GM21423 (cell line): ENCODE results near the gene NUP214.
"Not testable (repeated sequence)": the region's sequence is repeated elsewhere in the genome, so short reads cannot be mapped to it uniquely, and the experiment has no call there.

ENCODE experiments used
- ATAC-seq: cut with Tn5 transposase; IDR thresholded peaks from one replicate; pipeline ENCODE4 v1.9.1; 2021; ENCODE audit warnings: mild to moderate bottlenecking, moderate library complexity; ENCODE audit not compliant: unreplicated experiment

The NUP214 gene

DNA sequence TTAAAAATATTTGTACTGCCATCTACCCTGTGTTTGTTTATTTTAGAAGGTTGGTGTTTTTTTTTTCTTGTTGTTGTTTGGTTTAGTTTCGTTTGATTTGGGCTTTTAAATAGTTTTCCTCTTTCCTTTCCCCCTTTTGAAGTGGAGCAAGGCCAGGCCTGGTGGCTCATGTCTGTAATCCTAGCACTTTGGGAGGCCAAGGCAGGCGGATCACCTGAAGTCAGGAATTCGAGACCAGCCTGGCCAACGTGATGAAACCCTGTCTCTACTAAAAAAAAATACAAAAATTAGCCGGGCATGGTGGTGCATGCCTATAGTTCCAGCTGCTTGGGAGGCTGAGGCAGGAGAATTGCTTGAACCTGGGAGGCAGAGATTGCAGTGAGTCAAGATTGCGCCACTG lies 65.6 kb downstream of the NUP214 start:
- not testable (repeated sequence) for ATAC-seq

DNA sequence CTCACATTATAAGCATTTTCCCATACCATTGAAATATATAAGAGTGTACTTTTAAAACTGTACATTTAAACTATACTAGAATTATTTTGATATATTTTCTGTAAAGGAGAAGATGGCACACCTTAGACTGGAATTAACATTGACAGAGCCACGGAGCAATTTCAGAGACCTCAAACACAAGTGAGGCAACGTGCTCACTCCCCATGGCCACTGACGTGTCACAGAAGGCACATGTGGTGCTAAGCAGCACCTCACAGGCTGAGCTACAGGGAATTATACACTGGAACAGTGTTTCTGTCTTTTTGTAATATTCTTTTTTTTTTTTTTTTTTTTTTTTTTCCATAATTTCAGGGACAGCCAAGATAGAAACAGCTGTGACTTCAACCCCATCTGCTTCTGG lies 66.5 kb downstream of the NUP214 start:
- ATAC-seq = no peak

- no peak for ATAC-seq
Measured at GRCh38 chr9:131193051-131193450, 67.7 kb downstream of the NUP214 start.

DNA sequence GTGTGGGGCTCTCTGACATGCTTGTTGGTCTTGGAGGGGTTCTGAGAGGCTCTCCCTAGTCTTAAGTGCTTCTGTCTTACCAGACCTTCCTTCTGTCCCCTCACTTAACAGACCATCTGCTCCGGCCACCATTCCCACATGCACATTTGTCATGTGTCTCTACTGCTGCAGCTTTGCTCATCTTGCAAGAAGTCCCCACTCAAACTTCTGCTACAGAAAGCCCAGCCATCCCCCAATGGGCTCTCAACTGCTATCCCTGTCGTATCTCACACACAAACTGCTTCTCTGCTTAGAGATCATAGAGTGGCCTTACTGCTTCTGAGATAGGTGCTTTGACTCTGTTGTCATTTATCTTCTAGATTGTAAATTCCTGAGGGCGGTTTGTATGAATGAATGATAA lies 69.4 kb downstream of the NUP214 start:
- no peak for ATAC-seq

GRCh38 chr9:131197160-131197911 lies 72.0 kb downstream of the NUP214 start:
- no peak for ATAC-seq

GRCh38 chr9:131198041-131198715 lies 72.8 kb downstream of the NUP214 start:
- ATAC-seq = no peak

- ATAC-seq = no peak
Measured at GRCh38 chr9:131201856-131202255, 76.5 kb downstream of the NUP214 start.

GRCh38 chr9:131203431-131204218 lies 78.2 kb downstream of the NUP214 start:
- ATAC-seq = no peak

- no peak for ATAC-seq
Measured at GRCh38 chr9:131204285-131204684, 78.9 kb downstream of the NUP214 start.

GRCh38 chr9:131206495-131206894 lies 81.1 kb downstream of the NUP214 start:
- no peak for ATAC-seq

DNA sequence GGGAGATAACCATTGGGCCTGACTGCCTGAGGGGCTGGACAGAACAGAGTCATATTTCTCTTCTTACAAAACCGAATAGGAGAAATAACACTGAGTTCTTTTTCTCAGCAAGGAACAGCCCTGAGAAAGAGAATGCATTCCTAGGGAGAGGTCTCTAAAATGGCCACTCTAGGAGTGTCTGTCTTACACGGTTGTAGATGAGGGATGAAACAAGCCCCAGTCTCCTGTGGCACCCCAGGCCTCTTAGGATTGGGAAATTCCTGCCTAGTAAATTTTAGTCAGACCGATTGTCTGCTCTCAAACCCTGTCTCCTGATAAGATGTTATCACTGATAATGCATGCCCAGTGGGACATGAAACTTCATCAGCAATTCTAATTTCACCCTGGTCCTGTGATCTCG lies 86.5 kb downstream of the NUP214 start:
- not testable (repeated sequence) for ATAC-seq

GRCh38 chr9:131214286-131214856 lies 89.0 kb downstream of the NUP214 start:
- ATAC-seq = no peak

DNA sequence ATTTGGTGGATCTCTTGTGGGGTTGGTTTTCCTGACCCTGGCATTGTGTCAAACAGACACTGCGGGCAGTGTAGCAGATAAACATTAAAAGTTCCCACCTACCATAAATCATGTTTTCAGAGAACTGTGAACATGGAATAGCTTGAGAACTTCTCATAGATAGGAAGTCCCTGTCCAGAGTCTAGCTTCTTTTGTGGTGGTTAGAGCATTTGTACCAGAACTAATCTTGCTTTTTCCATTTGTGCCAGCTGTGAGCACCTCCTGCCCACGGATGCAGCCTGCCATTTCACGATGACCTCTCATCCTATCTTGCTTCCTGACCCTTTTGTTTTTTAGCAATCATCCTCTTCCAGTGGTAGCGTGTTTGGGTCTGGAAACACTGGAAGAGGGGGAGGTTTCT lies 89.5 kb downstream of the NUP214 start:
- no peak for ATAC-seq

- ATAC-seq = no peak
Measured at GRCh38 chr9:131216806-131217205, 91.4 kb downstream of the NUP214 start.

GRCh38 chr9:131217331-131218031 lies 92.1 kb downstream of the NUP214 start:
- ATAC-seq = no peak

GRCh38 chr9:131218370-131218769 lies 93.0 kb downstream of the NUP214 start:
- ATAC-seq = no peak

GRCh38 chr9:131220485-131220884 lies 95.1 kb downstream of the NUP214 start:
- ATAC-seq = no peak

- ATAC-seq = no peak
Measured at GRCh38 chr9:131222460-131222859, 97.1 kb downstream of the NUP214 start.

DNA sequence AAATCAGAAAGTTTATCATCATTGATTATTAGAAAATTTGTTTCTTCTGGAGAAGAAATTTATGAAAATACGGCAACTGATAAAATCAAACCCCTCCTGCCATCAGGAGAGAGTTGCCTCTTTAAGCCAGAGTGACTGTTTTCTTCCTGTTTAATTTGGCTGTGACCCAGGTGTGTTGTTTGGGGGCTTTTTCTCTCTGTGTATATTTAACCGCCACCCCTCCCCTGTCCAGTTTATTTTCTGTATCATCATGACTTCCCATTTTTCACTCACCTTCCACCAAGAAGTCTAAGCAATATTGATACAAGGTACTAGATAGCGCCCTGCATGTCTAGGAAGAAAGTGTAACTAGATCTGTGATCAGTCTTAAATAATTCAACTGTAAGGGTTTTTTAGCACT lies 100.8 kb downstream of the NUP214 start:
- ATAC-seq = no peak

- ATAC-seq = no peak
Measured at GRCh38 chr9:131227112-131227958, 101.9 kb downstream of the NUP214 start.
